Anterior cingulate cortex (tissue), 58 donors: ENCODE measurements around the gene RBPMS2.

Experiments used
- DNase-seq, 58 donors: peaks; one replicate each; lab custom pipeline; 2025; lab: John Stamatoyannopoulos, UW

RBPMS2 gene

DNA sequence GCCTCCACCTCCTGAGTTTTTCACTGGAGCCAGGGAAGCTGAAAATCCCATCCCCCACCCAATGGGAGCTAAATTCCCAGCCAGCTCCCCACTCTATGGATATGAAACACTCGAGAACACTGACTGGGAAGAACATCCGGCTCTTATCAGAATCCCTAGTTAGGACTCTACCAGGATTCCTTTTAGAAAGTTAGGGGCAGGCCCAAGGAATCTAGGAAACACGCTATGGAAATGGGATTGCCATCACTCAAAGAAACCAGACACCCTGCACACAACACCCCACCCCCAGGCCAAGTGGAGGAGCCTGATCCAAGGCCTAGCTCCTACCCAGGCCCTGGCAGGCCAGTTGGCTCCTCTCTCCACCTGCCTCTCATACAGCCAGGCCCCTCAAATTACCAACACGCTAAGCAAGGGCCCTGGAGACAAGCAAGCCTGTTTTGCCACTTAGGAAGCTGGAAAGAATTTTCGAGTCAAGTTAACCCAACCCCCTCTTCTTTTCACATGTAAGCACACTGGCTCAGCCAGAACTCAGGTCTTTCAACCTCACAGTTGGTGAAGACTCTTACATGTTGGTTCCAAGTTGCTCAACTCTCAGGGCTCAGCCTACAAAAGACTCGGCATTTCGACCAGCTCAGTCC is 75.5 kb downstream of the RBPMS2 start:
- peak in 34 of 58 donors; percentile 16 to 76 (median 40) for DNase-seq

DNA sequence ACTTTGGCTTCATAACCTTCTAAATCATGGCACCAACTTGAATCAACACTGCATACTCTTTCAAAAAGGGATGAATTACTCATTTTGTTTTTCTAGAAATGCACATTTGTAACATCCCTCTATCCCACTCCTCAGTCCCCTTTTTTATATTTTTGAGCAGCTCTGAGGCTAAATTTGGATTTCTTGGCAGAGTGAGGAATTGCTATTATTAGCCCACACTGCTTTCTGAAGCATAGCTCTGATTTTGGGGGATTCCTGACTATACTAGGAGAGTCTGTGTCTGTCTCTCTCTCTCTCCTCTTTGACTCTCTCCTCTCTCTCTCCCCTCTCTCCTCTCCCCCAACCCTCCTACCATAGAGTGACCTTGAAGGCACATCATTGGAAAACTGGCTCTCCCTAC is 76.6 kb downstream of the RBPMS2 start:
- no peak for DNase-seq

GRCh38 chr15:64697911-64698369 is 77.4 kb downstream of the RBPMS2 start:
- peak in 2 of 58 donors; percentile 23 to 40 for DNase-seq

- no peak for DNase-seq
Observed at GRCh38 chr15:64696481-64696880, 78.9 kb downstream of the RBPMS2 start.

- peak in 10 of 58 donors; percentile 12 to 61 (median 27) for DNase-seq
Observed at GRCh38 chr15:64695561-64695992, 79.8 kb downstream of the RBPMS2 start.

GRCh38 chr15:64694816-64695215 is 80.6 kb downstream of the RBPMS2 start:
- DNase-seq = peak in 4 of 58 donors; percentile 17 to 54 (median 22)

GRCh38 chr15:64693134-64693533 is 82.3 kb downstream of the RBPMS2 start:
- peak in 14 of 58 donors; percentile 9 to 63 (median 30) for DNase-seq

DNA sequence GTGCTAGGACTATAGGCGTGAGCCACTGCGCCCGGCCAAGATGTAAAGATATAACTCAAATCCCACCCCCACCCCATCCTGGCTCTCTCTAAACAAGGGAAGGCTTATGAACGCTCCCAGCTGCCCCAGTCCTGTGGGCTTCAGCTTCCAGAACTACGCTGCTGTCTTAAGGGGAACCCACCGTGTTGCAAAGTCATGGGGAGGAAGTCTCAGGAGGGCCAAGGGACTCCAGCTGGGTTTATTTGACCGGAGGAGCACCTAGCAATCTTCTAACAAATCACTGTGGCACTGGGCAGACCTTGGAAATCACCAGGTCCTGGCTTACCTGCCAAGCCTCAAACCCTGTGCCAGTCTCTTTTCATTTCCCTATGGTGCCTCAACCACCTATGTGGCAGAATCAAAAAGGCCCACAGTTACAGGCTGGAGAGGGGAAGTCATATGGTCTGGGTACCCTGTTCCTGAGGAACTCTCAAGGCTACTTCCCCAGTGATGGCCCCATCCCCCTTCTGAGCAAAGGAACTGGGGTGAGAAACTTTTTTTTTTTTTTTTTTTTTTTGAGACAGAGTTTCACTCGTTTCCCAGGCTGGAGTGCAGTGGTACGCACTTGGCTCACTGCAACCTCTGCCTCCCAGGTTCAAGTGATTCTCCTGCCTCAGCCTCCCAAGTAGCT is 83.4 kb downstream of the RBPMS2 start:
- peak in 5 of 58 donors; percentile 13 to 30 (median 19) for DNase-seq

GRCh38 chr15:64690578-64691296 is 84.7 kb downstream of the RBPMS2 start:
- DNase-seq = no peak

DNA sequence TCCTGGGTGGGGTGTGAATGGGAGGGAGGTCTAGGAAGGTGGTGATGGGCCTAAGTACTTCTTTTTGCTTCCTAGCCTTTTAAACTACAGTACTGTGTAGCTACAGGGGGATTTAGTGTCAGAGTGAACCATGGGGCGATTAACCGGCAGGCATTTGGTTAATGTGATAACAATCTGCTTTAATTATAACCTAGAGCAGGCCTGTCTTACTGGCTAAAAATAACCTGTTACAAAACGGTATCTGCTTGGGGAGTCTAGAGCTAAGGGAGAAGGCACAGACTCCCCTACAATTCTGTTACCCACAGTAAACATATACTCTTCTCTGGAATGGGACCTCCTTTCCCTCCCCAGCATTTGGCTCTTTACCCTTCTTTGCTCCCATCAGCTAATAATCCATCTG is 85.4 kb downstream of the RBPMS2 start:
- DNase-seq = no peak
